ENCODE measurements around the gene UBE2Z. TPM values are rescaled to one million over a fixed set of nuclear protein-coding genes. Genes with fewer than 3 reads are reported as not detected.
A peak's percentile ranks its signal among the peaks of the same experiment; 100 is the strongest.

UBE2Z gene
- total RNA-seq = 85.2 and 90.5 TPM in 2 replicates

GRCh38 chr17:48908047-48908843, at the start of gene UBE2Z:
UBE2Z (plus strand) TSS chr17:48908407; CDS start chr17:48908504, 97 bp downstream.

GRCh38 chr17:48944515-48945260, 36.5 kb downstream of the UBE2Z start, which contains the start of gene SNF8:
SNF8 (minus strand) TSS chr17:48944842; CDS start chr17:48944734, 108 bp downstream.

Small RNA genes within 50 kb of the gene (small RNA-seq; reads per million reads assigned to genes)
- gene AC068531.1 (not detected), gene RF00263 (not detected), gene RF01210 (not detected), gene RNU1-42P (0.33 reads per million, percentile 12 among the genes with 10 or more reads in this experiment)

Other genes starting within 250 kb of the UBE2Z start
- not detected in 2 replicates for gene PRAC1, start 185.9 kb upstream of the UBE2Z start, total RNA-seq
- not detected in 2 replicates for gene PRAC2, start 185.2 kb upstream of the UBE2Z start, total RNA-seq
- under 0.01 TPM in 1 of 2 replicates, not detected in the other for gene HOXB13, start 179.7 kb upstream of the UBE2Z start, total RNA-seq
- not detected in 2 replicates for gene TTLL6, start 91.2 kb upstream of the UBE2Z start, total RNA-seq
- 61.8 and 64.3 TPM in 2 replicates for gene CALCOCO2, start 77.4 kb upstream of the UBE2Z start, total RNA-seq
- 61.7 and 82.3 TPM in 2 replicates for gene ATP5MC1, start 15.6 kb upstream of the UBE2Z start, total RNA-seq
- gene SNF8, start 36.4 kb downstream of the UBE2Z start, total RNA-seq = 53.8 and 60.3 TPM in 2 replicates
- gene GIP, start 60.2 kb downstream of the UBE2Z start, total RNA-seq = not detected in 2 replicates
- gene IGF2BP1, start 89.0 kb downstream of the UBE2Z start, total RNA-seq = under 0.01 and 0.98 TPM in 2 replicates
- gene B4GALNT2, start 224.4 kb downstream of the UBE2Z start, total RNA-seq = 0.20 TPM in 1 of 2 replicates, not detected in the other